Measurements from ENCODE around the gene PPP4R2.

Gene PPP4R2

GRCh38 chr3:73036694-73037591 is 40.3 kb downstream of the PPP4R2 start:
- TF ChIP-seq ZFX (IDR thresholded peaks at IDR 0.05; ENCODE audit: borderline replicate concordance), result no peak
- TF ChIP-seq, protein P1, sequence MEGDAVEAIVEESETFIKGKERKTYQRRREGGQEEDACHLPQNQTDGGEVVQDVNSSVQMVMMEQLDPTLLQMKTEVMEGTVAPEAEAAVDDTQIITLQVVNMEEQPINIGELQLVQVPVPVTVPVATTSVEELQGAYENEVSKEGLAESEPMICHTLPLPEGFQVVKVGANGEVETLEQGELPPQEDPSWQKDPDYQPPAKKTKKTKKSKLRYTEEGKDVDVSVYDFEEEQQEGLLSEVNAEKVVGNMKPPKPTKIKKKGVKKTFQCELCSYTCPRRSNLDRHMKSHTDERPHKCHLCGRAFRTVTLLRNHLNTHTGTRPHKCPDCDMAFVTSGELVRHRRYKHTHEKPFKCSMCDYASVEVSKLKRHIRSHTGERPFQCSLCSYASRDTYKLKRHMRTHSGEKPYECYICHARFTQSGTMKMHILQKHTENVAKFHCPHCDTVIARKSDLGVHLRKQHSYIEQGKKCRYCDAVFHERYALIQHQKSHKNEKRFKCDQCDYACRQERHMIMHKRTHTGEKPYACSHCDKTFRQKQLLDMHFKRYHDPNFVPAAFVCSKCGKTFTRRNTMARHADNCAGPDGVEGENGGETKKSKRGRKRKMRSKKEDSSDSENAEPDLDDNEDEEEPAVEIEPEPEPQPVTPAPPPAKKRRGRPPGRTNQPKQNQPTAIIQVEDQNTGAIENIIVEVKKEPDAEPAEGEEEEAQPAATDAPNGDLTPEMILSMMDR (IDR thresholded peaks at IDR 0.05), result no peak
- no peak overlapping the region for H3K27ac ChIP-seq

GRCh38 chr3:73041537-73041936 is 44.9 kb downstream of the PPP4R2 start:
- H3K27ac ChIP-seq, result no peak overlapping the region

DNA sequence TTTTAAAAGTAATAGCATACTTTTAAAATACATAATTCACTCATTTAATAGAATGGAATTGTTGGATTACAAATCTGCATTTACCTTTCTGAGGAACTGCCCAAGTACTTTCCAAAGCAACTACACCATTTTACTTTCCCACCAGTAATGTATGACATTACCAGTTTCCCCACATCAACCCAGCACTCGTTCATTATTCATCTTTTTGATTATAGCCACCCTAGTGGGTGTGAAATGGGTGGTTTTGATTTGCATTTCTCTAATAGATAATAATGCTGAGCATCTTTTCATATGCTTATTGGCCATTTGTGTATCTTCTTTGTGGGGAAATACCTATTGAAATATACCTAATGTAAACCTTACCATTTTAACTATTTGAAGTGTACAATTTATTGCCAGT is 46.8 kb downstream of the PPP4R2 start:
- TF ChIP-seq ZFX (IDR thresholded peaks at IDR 0.05; ENCODE audit: borderline replicate concordance), result no peak
- TF ChIP-seq, protein P1 (IDR thresholded peaks at IDR 0.05), result no peak
- no peak overlapping the region for H3K27ac ChIP-seq

More at GRCh38 chr3:73041537-73041936, 44.9 kb downstream of the PPP4R2 start:
- TF ChIP-seq, protein P1 (IDR thresholded peaks at IDR 0.05), result no peak
- no peak for TF ChIP-seq ZFX (IDR thresholded peaks at IDR 0.05; ENCODE audit: borderline replicate concordance)

GRCh38 chr3:73045391-73045790 is 48.8 kb downstream of the PPP4R2 start:
- no peak for TF ChIP-seq ZFX (IDR thresholded peaks at IDR 0.05; ENCODE audit: borderline replicate concordance)
- TF ChIP-seq, protein P1 (IDR thresholded peaks at IDR 0.05), result no peak
- H3K27ac ChIP-seq, result no peak overlapping the region

DNA sequence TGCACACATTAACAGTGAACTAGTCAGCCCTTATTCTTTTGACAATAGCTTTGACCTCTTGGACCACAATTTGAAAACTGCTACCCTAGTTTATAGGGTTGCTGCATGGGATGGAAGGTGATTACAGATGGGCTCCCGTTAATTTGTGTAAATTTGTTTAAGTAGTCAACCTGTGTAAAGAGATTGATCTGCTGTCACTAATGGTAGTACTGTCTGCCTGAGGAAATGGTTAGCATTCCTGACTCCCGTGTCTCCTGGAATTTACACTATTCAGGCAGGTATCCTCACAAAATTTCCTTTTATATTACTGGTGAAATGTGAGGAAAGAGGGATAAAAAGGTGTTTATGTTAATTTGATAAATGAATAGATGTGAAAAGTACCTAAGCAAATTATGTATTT is 49.6 kb downstream of the PPP4R2 start:
- no peak for TF ChIP-seq ZFX (IDR thresholded peaks at IDR 0.05; ENCODE audit: borderline replicate concordance)
- TF ChIP-seq, protein P1 (IDR thresholded peaks at IDR 0.05), result no peak
- H3K27ac ChIP-seq, result no peak overlapping the region

- no peak overlapping the region for H3K27ac ChIP-seq
- TF ChIP-seq ZFX (IDR thresholded peaks at IDR 0.05; ENCODE audit: borderline replicate concordance), result no peak
- TF ChIP-seq, protein P1 (IDR thresholded peaks at IDR 0.05), result no peak
Measured at GRCh38 chr3:73049319-73049718, 52.7 kb downstream of the PPP4R2 start.

- no peak overlapping the region for H3K27ac ChIP-seq
- no peak for TF ChIP-seq ZFX (IDR thresholded peaks at IDR 0.05; ENCODE audit: borderline replicate concordance)
- TF ChIP-seq, protein P1 (IDR thresholded peaks at IDR 0.05), result no peak
Measured at GRCh38 chr3:73052857-73053256, 56.2 kb downstream of the PPP4R2 start.

Data from 22Rv1 (cell line).